Type B pancreatic cell (in vitro differentiated cells): ENCODE measurements around the gene ZNF827. TPM values are rescaled to one million over a fixed set of nuclear protein-coding genes. Genes with fewer than 3 reads are reported as not detected.

Experiments
- DNase-seq: peaks from one replicate; pipeline ENCODE4 v3.0.0; 2021; ENCODE audit warnings: mixed read lengths; ENCODE audit not compliant: unreplicated experiment; ENCODE audit errors: extremely low spot score
- H3K27ac Mint-ChIP-seq: 2 replicates; pipeline ENCODE4 v1.8.0; 2021; ENCODE audit warnings: mild to moderate bottlenecking, mixed read lengths
- H3K27me3 Mint-ChIP-seq: 2 replicates; pipeline ENCODE4 v1.8.0; 2021; ENCODE audit warnings: mixed read lengths
- H3K36me3 Mint-ChIP-seq: 2 replicates; pipeline ENCODE4 v1.8.0; 2021; ENCODE audit warnings: mixed read lengths
- H3K4me1 Mint-ChIP-seq: one replicate; pipeline ENCODE4 v1.8.0; 2021; ENCODE audit warnings: mixed read lengths; ENCODE audit not compliant: unreplicated experiment
- H3K4me3 Mint-ChIP-seq: 2 replicates; pipeline ENCODE4 v1.8.0; 2021; ENCODE audit warnings: mild to moderate bottlenecking, mixed read lengths
- H3K9me3 Mint-ChIP-seq: 2 replicates; pipeline ENCODE4 v1.8.0; 2021; ENCODE audit warnings: mixed read lengths
- total RNA-seq: library from RNA; stranded (reverse); gene quantifications from 2 replicates; pipeline ENCODE4 v1.2.1, GENCODE V29; 2021; ENCODE audit warnings: low replicate concordance
- TF ChIP-seq, protein P1 (sequence below): fragments of 200-600 bp; sonication (generic); conservative IDR thresholded peaks from 2 replicates; pipeline ENCODE4 v1.5.0; 2021; ENCODE audit warnings: antibody characterized with exemption, mild to moderate bottlenecking

ZNF827 gene
- total RNA-seq, 1 donor from 2014 or later: 39.9 TPM

DNA sequence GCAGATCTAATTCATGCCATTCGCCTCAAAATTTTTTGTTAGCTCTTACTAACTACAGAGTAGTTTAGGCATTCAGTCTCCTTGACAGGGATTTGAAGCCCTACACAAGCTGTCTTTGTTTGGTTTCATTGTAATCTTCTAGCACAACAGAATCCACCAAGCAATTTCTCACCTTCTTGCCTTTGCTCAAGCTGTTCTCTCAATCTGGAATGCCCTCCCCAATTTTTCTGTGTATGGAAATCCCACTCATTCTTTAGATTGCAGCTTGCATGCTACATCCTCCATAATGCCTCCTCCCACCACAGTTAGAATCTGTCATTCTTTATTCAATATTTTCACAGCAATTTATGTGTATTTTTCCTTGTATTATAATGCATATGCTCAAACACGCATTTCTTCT, 195.0 kb downstream of the ZNF827 start:
- Mint-ChIP-seq H3K9me3 (peaks cover 5% of the 10 kb centered on the region), H3K27ac (no peak overlapping the region), H3K27me3 (no peaks in the 10 kb centered on the region), H3K4me1 (peaks cover 18% of the 10 kb centered on the region), H3K36me3 (no peaks in the 10 kb centered on the region), H3K4me3 (no peak overlapping the region)
- TF ChIP-seq, protein P1, sequence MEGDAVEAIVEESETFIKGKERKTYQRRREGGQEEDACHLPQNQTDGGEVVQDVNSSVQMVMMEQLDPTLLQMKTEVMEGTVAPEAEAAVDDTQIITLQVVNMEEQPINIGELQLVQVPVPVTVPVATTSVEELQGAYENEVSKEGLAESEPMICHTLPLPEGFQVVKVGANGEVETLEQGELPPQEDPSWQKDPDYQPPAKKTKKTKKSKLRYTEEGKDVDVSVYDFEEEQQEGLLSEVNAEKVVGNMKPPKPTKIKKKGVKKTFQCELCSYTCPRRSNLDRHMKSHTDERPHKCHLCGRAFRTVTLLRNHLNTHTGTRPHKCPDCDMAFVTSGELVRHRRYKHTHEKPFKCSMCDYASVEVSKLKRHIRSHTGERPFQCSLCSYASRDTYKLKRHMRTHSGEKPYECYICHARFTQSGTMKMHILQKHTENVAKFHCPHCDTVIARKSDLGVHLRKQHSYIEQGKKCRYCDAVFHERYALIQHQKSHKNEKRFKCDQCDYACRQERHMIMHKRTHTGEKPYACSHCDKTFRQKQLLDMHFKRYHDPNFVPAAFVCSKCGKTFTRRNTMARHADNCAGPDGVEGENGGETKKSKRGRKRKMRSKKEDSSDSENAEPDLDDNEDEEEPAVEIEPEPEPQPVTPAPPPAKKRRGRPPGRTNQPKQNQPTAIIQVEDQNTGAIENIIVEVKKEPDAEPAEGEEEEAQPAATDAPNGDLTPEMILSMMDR: no peak
- DNase-seq: no peak

DNA sequence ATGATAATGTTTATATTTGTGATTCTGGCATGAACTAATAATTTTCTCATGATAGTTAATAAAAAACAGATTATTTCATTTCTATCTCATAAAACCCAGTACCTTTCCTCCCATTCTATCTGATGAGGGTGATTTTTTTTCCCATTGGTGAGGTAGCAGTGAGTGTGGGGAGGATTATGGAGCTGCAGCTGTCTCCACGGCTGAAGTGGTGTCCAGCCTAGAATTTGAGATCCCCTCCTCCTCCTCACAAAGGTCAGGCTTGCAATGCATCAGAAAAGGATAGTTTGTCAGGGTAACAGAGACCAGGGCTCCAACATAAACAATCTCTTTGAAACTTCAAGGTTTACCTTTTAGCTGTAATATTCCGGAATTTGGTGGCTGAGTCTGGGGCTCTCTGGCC, 197.8 kb downstream of the ZNF827 start:
- no peak overlapping the region for H3K4me3 Mint-ChIP-seq
- H3K4me1 Mint-ChIP-seq: peaks cover 18% of the 10 kb centered on the region
- TF ChIP-seq, protein P1: no peak
- no peaks in the 10 kb centered on the region for H3K36me3 Mint-ChIP-seq
- H3K27me3 Mint-ChIP-seq: no peaks in the 10 kb centered on the region
- no peak overlapping the region for H3K27ac Mint-ChIP-seq
- H3K9me3 Mint-ChIP-seq: no peaks in the 10 kb centered on the region
- no peak for DNase-seq

DNA sequence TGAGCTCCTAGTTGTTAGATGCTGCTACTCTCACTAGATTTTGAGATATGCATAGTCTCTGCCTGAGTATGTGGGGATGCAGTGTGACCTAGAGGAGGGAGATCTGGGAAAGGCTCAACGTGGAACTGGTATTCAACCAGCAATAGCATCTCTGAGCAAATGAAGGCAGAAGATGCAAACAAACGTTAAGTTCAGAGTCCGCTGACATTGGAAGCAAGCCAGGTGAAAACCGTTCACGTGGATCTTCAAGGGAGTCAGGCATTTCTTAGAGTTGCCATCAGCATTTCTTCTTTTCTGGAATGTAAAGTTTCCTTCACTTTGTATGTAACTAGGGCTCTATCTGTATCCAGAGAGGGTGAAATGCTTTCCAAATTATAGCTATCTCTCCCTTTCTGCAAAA, 198.8 kb downstream of the ZNF827 start:
- Mint-ChIP-seq H3K27ac (no peak overlapping the region), H3K27me3 (no peaks in the 10 kb centered on the region), H3K4me1 (peaks cover 27% of the 10 kb centered on the region), H3K9me3 (no peaks in the 10 kb centered on the region), H3K36me3 (no peaks in the 10 kb centered on the region), H3K4me3 (no peak overlapping the region)
- TF ChIP-seq, protein P1: no peak
- DNase-seq: no peak

DNA sequence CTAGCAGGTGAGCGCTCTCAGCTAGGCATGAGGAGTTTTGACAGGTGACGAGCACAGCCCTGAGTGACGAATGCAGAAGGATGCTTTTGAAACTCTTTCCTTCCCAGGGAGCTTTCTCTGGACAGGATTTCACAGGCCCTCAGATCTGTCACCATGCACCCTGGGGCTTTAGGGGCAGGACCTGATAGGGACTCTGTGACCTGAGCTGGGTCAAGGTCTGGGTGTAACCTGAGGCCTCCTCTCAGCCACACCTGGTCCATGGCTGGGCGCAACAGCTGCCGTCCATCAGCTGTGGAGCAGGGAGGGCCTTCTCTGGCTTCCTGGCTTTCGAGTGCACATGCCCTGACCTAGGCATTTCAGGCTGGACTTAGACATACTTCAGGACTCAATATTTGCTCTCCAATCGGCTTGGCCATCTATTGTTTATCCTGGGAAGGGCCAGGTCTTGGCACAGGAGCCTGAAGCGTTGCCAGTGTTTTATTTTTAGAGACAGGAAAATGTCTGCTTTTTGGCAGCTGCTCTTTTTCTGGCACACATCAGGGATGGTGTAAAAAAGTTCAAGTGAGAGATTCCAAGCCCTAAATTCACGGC, 202.3 kb downstream of the ZNF827 start:
- no peaks in the 10 kb centered on the region for H3K9me3 Mint-ChIP-seq
- TF ChIP-seq, protein P1: no peak
- no peak overlapping the region for H3K4me3 Mint-ChIP-seq
- peak overlapping the region; percentile 98 for H3K27ac Mint-ChIP-seq
- no peaks in the 10 kb centered on the region for H3K27me3 Mint-ChIP-seq
- H3K4me1 Mint-ChIP-seq: peaks cover 40% of the 10 kb centered on the region
- DNase-seq: no peak
- H3K36me3 Mint-ChIP-seq: no peaks in the 10 kb centered on the region

DNA sequence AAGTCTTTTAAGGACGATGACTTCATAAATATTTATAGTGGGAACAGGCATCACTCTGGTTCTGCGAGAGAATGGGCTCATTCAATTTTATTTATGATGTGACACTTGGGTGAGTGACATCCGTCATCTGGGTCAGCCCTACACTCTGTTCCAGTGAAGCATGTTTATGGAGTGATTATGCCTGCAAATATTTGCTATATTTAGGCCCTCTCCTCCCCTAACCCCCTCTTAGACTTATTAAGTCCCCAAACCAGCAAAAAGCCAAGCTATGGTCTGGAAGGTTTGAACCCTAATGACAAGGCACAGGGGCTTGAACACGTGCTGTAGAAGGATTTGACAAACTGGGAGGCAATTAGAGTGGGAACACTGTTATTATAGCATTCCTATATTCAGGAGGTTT, 202.8 kb downstream of the ZNF827 start:
- H3K36me3 Mint-ChIP-seq: no peaks in the 10 kb centered on the region

More for the DNA sequence above, 202.8 kb downstream of the ZNF827 start:
- Mint-ChIP-seq H3K27me3 (no peaks in the 10 kb centered on the region), H3K27ac (peak overlapping the region; percentile 98), H3K4me1 (peaks cover 40% of the 10 kb centered on the region), H3K9me3 (no peaks in the 10 kb centered on the region), H3K4me3 (no peak overlapping the region)
- TF ChIP-seq, protein P1: no peak
- no peak for DNase-seq
